Hematopoietic multipotent progenitor cell treated with erythropoietin and hydrocortisone succinate and interleukin-3 and kit ligand, for 4 days (in vitro differentiated cells): Measurements from ENCODE around the gene PSD4.

Source experiments
- DNase-seq: peaks from one replicate; pipeline ENCODE4 v3.0.0-alpha.2; 2015

Gene PSD4

DNA sequence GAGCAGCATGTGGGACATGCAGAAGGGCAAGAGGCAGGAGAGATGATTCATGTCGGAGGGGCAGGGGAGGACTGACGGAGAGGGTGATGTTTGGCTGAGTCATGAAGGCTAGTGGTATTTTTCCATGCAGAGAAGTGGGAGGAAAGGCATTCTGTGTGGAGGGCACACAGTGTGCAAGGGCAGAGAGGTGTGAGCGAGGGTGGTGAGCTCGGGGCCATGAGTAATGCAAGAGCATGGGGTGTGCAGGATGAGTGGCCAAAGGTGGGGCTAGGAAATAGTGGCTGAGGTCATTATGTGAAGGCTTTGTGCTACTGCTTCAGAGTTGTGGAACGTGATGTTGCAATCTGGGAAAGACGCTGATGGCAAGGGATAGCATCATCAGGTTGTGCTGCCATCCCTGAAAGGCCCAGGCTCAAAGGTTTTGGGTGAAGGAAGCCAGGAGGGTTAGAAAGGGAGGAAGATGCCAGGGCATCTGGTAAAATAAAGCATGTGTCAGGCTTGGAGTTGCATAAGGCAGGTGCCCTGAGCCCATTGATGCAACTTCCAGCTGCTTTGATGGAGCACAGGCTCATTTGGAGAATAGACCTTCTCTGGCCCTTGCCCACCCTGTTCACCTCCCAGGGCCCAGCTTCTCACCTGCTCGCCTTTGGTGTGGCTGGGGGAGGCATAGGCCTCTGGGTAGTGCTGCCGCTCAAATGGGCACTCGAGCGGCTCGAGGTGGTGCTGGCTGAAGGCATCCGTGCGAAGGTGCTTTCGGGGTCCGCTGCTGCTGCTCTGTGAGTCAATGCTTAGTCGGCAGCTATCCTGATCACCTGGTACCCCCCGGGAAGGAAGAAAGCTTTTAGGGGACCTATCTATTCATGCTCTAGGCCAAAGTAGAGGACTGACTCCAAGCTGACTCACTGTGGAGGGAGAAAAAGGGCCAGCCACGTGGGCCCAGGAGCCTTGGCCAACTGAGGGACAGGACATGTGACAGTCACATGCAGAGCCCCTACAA lies 67.4 kb downstream of the PSD4 start:
- DNase-seq, result peak; percentile 42

DNA sequence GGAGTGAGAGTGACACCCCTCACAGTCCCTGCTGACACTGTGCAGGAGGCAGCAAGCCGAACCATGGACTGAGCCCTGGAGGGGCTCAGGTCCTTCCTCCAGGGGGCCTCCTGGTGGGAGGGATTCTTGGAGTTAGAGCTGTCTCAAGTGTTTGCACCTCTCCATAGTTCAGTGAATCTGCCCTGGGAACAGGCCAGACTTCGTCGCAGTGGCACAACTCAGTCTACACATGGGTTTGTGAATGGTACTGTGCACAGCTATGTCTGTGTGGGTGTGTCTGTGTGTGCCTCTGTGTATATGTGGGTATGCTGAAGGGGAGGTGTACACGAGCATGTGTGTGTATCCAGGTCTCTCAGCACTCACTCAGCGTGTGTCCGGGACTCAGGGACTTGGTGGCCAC lies 68.6 kb downstream of the PSD4 start:
- no peak for DNase-seq

DNA sequence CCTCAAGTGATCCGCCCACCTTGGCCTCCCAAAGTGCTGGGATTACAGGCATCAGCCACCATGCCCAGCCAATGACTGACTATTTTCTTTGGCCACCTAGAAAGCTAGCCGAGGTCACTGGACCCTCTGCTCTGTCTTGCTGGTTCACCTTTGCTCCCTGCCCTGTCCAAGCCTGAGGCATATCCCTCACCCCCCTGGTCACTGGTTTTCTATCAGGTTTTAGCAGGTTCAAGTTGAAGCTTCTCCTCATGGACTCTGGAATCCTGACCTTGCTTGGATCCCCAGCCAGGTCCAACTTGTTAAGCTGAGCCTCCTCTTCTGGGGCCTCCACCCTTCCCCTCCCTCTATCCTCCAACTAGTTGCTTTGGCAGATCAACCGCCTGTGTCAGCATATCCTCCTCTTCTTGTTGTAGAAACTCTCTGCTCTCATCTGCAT lies 71.5 kb downstream of the PSD4 start:
- DNase-seq, result no peak

DNA sequence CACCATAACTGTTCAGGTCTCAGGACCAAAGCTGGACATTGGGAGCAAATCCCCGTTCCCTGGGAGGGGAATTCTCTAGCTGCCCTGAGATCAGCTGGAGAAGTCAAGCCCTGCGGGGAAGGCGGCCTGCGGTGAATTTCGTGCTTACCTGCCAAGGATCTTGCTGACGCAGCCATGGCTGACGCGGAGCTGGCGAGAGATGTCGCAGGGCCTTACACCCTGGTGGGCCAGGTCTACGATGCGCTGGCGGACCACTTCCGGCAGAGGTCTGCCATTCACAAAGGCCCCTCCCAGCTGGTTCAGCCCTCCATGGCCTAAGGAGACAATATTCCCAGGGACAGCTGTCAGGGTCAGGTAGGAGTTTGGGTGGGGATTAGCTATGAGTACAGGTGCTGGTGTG lies 72.8 kb downstream of the PSD4 start:
- DNase-seq, result no peak

DNA sequence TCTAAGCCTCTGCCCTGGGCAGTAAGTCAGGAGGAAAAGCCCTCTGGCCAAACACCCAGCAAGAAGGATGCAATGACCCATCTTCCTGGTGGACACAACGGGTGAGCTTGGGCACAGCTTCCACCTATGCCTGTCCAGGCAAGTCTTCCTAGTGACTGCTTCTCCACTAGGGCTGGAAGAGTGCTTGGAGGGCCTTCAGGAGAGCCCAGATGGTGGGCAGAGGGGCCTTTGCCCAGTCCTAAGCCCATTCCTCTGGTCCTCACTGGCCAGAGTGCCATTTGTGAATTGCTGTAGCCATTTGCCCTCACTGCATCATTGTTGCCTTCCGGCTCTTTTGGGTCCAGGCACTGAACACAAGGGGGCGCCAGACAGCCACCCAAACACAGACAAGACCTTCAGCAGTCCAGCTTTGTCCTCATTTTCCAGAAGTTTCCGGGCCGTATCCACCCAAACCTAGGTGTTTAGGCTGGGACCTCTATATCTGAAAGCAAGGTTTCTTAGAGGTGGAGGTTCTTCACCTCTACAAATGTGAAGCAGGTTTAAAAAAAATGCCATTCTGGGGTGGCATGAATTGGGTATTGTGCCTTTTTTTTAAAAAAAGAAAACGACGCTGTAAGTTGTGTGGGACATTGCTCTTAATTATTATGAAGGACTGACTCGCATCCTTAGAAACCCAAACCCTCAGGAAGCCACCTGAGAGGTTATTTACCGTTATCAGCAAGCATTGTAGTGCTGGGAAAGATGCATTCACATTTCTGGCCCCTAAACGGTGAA lies 75.4 kb downstream of the PSD4 start:
- peak; percentile 82 for DNase-seq

DNA sequence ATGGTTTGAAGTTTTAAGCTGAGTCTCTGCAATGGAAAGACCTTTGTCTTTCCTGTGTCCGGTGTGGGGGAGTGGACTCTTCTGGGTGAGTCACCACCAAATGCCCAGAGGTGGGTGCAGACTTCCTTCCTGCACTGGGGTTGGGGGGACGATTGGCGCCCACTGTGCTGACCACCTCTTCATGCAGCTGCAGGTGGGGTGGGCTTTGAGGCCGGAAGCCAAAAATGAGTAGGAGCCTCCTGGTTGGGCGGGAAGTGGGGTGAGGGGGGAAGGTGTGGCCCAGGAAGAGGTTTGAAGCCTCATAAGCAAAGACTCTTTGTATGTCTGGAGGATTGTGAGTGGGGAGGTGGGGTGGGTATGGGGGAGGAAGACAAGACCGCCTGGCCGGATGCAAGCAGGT lies 77.3 kb downstream of the PSD4 start:
- DNase-seq, result no peak

DNA sequence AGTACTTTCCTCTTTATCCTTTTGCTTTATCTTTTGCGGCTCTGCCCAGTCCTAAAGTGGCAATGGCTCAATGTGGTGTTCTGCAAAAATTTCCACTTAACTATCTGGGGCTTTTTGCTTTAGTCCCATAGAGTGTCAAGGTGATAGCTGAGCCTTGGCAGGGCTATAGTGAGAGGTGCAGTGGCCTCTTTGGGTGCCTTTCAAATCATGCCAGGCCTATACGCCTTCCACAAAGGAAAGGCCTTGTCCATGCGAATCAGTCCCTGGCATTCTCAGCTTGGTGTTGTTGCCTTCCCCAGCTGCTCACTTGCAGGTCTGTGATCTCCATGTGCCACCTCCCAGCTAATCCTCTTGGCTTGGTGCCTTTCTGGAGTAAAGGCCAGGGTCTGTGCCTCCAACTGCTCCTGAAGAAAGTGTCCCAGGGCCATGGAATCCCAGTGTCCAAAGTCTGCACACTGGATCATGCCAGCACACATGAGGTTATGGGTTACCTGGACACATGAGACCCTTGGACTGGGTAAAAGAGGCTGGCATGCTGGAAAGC lies 78.3 kb downstream of the PSD4 start:
- DNase-seq, result no peak

DNA sequence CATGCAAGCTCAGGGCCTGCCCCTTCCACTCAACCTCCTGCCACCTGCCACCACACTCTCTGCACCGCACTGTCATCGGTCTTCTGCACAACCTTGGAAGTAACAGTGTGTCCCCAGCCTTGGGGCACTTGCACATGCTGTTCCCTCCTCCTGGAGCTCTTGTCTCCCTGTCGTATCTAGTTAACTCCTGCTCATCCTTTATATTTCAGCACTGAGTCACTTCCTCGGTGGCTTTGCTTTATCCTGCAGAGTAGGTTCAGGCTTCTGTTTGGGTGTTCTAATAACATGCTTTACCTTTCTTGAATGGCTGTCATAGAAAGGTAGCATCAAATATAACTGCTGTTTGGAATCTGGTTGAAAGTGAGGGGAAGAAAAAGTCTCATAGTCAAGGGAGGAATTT lies 79.7 kb downstream of the PSD4 start:
- no peak for DNase-seq

DNA sequence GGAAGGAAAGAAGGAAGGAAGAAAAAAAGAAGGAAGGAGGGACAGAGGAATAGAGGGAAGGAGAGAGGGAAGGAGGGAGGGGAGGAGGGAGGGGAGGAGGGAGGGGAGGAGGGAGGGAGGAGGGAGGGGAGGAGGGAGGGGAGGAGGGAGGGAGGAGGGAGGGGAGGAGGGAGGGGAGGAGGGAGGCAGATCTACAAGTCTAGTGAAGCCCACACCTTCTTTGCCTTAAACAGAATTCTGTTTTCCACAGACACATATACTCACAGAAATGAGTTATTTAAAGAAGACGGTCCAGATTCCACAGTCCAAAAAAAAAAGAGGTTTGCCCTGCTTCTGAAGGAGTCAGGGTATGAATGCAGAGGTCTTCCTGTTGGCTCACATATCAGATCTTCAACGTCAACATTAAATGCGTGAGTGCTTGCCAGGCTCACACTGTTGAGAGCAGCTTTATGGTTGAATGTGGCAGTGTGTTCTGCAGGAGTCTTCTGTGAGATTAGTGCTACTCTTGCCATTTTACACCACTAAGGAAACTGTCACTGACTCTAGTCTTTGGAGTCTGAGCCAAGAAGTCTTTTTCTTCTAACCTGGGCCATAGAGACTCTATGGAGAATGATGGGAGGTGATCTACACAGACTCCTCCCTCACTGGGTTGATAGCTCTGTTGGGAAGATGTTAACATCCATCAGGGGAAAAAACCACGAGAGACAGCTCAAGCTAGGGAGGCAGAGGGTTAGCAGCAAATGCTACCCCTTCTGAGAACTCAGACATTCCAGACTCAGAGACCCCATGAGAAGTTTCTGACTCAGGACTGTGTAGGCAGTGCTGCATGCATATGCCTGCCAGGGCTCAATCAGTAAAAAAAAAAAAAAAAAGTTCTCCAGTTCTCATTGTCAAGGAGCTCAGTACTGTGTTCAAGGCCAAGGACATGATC lies 81.6 kb downstream of the PSD4 start:
- no peak for DNase-seq

DNA sequence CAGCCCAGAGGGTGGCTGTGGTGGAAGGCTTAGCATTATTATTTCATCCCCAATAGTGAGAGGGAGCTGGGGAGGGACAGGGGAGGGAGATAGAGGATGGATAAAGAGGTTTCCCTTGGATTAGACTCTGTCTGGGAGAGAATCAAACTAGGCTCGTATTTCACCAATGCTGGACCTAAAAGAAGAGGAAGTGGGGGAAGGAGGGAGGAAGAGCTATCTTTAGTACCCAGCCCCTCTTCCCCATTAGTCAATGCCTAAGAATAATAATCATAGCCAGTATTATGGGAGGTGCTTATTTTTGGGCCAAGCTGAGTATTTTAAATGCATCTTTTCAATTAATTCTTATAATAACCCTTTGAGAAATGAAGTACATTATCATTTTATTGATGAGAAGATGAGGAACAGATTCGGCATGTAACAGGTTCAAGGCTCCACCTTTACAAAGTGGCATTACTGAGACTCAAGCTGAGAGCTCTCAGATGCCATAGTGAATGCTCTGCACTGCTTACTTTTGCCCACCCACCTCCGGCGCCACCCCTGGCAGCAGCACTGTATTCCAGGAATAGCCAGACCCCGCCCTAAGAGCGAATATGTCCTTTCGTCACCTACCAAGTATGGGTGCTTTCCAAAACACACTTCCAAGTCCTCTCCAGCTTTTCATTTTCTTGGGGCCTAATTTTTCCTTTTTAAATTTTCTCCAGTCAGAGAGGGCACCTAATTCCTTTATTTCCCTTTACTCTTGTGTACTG lies 83.9 kb downstream of the PSD4 start:
- peak; percentile 59 for DNase-seq

DNA sequence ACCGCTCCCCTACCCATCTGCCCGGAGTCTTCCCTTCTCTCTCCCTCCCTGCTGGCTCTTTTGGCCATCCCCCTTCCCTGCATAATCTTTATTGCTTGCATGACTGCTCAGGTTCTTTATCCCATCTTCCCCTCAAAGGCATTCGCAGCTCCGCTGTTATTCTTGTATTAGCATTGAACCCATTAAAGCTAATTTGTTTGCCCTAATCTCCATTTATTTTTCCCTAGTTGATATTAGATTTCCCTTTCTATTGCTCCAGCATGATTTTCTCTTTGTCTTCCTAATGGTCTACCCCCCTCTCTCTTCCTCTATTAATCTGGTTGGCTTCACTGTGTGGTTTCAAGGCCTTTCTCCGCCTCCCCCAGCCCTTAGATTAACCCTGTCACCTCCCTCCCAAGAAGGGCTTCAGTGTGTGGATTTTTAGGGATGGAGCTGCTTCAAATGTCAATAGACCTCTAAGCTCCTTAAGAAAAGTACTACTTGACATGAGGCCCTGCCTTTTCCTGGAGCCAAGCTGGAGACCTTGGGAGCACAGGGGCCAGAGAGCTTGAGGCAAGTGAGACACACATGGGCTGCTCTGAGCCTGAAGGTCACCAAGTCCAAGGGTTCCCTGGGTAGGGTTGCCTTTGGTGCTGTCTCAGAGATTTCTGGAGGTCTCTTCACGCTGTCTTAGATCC lies 84.8 kb downstream of the PSD4 start:
- no peak for DNase-seq
